Measurements from ENCODE around the gene GEN1.

DNA sequence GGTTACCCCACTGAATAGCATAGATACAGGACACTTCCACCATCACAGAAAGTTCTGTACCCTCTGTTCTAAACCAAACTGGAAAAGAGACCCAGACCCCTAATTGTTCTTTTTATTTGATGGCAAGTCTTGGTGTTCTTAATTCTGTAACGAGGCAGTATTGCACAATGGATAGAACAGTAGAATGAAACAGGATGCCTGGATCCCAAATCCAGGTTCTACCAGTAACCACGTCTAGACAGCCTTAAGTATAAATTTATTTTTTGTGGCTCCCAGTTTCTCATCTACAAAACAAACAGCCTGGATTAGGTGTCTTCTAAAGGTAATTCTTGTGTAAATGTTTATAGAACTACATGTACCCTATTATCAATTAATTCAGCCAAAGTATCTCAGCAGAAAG lies 24.1 kb upstream of the GEN1 start:
- TF ChIP-seq POLR2AphosphoS5 (IDR thresholded peaks at IDR 0.05; ENCODE audit: low read depth, low read length) (no peak), POLR2A (IDR thresholded peaks at IDR 0.05; ENCODE audit: low read depth, low read length) (no peak)

Measured in GM12892 (cell line).